AG04449 (cell line): Measurements from ENCODE around the gene RAB24.
"Not testable (repeated sequence)": the region's sequence is repeated elsewhere in the genome, so short reads cannot be mapped to it uniquely, and the experiment has no call there.

Experiments
- CTCF ChIA-PET: fragments of 350-600 bp; formaldehyde crosslinking; extraction: SDS; loops from one replicate; lab custom pipeline; 2021; ENCODE audit warnings: antibody characterized with exemption; lab: Yijun Ruan, JAX
- POLR2A ChIA-PET: fragments of 400-600, 350-600 bp; formaldehyde crosslinking; extraction: SDS; loops from one replicate; lab custom pipeline; 2020; ENCODE audit warnings: antibody characterized with exemption, inconsistent platforms; lab: Yijun Ruan, JAX
- DNase-seq: peaks from one replicate; pipeline ENCODE4 v3.0.0-alpha.2; 2010; ENCODE audit warnings: low read depth, low spot score
- H3K4me3 ChIP-seq: 2 replicates; pipeline ENCODE4 v1.5.1; 2011; ENCODE audit warnings: low read depth, mild to moderate bottlenecking, control low read depth, low read length
- TF ChIP-seq, protein P1 (sequence below): IDR thresholded peaks from one replicate; pipeline ENCODE4 v1.5.1; 2011; ENCODE audit warnings: mild to moderate bottlenecking, moderate library complexity, low read length, control low read depth, inconsistent platforms; ENCODE audit not compliant: insufficient read depth; ENCODE audit errors: missing control alignments

RAB24 gene

DNA sequence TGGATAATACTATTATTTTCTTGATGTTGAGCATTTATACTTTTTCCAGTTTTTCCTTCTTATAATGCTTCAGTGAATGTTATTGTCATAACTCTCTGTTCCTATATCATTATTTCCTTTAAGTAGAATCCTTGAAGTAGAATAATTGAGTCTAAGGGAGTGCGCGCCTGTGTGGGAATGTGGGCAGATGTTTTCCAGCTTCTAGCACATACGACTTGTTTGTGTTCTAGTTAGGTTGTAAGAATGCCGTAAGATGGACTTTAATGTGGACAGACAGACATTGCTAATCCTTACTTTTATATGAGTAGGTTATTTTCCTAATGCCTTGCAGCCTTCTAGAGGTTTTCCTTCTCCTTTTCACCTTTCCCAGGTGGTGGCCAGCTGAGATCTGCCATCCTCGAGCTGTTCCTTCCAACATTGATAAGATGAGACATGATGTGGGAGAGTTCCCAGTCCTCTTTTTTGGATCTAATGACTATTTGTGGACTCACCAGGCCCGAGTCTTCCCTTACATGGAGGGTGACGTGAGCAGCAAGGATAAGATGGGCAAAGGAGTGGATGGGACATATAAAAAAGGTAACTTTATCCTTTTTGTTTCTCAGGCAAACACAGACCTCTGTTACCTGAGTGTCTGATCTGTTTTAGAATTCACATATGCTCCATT is 34.2 kb downstream of the RAB24 start:
- no peak overlapping the region for H3K4me3 ChIP-seq
- POLR2A ChIA-PET, result no interaction called here
- no peak for DNase-seq
- CTCF ChIA-PET, result interaction anchor here (1.0 to 3.2 kb wide), 4 partner anchors 14 to 157 kb away, joined by 3 to 31 read pairs (median 5); no protein-coding TSS in a partner anchor
- TF ChIP-seq, protein P1, sequence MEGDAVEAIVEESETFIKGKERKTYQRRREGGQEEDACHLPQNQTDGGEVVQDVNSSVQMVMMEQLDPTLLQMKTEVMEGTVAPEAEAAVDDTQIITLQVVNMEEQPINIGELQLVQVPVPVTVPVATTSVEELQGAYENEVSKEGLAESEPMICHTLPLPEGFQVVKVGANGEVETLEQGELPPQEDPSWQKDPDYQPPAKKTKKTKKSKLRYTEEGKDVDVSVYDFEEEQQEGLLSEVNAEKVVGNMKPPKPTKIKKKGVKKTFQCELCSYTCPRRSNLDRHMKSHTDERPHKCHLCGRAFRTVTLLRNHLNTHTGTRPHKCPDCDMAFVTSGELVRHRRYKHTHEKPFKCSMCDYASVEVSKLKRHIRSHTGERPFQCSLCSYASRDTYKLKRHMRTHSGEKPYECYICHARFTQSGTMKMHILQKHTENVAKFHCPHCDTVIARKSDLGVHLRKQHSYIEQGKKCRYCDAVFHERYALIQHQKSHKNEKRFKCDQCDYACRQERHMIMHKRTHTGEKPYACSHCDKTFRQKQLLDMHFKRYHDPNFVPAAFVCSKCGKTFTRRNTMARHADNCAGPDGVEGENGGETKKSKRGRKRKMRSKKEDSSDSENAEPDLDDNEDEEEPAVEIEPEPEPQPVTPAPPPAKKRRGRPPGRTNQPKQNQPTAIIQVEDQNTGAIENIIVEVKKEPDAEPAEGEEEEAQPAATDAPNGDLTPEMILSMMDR, result no peak

DNA sequence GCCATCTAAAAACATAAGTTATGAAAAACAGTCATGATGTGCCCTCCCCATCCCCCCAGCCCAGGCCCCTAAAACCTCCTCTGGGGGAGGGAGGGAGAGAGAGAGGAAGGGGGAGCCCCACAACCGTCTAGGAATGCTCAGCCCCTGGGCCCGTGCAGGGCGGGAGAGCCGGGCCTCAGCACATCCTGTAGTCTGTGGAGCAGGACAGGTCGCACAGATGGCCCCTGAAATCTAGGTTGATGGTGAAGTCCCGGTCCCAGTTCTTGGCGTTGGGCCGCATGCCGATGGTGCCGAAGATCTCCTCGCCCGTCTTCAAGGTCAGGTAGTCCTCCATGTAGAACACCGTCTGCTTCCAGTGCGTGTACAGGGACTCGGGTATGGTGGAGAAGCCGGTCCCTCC is 38.1 kb downstream of the RAB24 start:
- no peak overlapping the region for H3K4me3 ChIP-seq
- TF ChIP-seq, protein P1, result no peak
- ChIA-PET POLR2A (no interaction called here), CTCF (interaction anchor here (1.2 to 3.4 kb wide), 2 partner anchors 43 to 151 kb away, joined by 3 to 19 read pairs; no protein-coding TSS in a partner anchor)
- DNase-seq, result no peak

DNA sequence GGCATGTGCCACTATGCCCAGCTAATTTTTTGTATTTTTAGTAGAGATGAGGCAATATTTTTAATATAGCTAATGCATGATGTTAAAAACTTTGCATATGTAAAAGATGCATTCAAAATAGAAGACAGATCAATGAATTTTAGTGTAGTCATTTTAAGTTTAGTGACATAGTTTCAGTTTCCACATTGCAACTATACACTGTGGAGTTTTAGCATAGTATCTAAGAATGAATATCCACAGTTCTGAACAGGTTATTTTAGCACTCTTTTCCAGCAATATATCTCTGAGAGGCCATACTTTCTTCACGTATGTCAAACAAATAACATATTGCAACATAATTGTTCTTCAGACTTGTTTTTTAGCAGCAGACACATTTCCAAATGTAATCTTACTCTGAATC is 39.3 kb downstream of the RAB24 start:
- ChIA-PET CTCF (interaction anchor here (0.7 to 3.4 kb wide), 8 partner anchors 9 to 152 kb away, joined by 3 to 19 read pairs (median 3); no protein-coding TSS in a partner anchor), POLR2A (interaction anchor here (0.6 kb wide), 1 partner anchor 35 kb away, joined by 3 read pairs; no protein-coding TSS in a partner anchor)
- no peak for DNase-seq
- no peak overlapping the region for H3K4me3 ChIP-seq
- TF ChIP-seq, protein P1, result no peak

DNA sequence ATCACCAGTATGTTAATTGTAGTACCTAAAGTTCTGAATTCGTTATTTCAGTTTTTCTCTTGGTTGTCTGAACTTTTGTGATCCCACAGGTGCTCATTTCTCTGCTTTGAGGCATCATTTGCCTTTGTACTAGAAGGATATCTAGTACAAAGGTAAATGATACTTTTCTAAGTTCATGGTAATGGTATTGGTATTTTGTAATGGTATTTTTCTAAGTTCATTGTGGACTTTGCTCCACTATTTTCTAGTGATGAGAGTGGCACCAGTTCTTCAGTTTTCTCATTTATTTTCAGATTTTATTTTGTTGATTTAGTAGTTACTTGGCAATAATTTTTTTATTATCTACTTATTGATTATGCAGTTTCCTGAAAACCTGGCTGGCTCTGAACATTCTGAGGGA is 42.0 kb downstream of the RAB24 start:
- ChIA-PET POLR2A (no interaction called here), CTCF (no interaction called here)
- H3K4me3 ChIP-seq, result no peak overlapping the region
- TF ChIP-seq, protein P1, result no peak
- DNase-seq, result no peak

DNA sequence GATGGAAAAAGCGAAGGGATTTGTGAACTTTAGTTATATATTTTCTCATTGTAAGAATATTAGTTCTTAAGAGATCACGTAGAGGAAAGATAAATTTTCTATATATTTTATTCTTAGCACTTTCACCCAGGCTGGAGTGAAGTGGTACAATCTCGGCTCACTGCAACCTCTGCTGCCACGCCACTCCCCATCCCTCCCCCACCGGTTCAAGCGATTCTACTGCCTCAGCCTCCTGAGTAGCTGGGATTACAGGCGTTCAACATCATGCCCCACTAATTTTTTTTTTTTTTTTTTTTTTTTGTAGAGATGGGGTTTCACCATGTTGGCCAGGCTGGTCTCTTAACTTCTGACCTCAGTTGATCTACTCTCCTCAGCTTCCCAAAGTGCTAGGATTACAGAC is 42.6 kb downstream of the RAB24 start:
- no peak overlapping the region for H3K4me3 ChIP-seq
- CTCF ChIA-PET, result no interaction called here
- POLR2A ChIA-PET, result no interaction called here
- TF ChIP-seq, protein P1, result no peak
- no peak for DNase-seq

DNA sequence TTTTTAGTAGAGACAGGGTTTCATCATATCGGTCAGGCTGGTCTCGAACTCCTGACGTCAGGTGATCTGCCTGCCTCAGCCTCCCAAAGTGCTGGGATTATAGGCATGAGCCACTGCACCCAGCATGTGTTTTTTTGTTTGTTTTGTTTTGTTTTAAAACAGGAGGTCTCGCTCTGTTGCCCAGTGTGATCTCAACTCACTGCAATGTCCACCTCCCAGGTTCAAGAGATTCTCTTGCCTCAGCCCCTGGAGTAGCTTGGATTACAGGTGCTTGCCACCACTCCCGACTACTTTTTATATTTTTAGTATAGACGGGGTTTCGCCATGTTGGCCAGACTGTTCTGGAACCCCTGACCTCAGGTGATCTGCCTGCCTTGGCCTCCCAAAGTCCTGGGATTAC is 44.8 kb downstream of the RAB24 start:
- H3K4me3 ChIP-seq, POLR2A ChIA-PET, DNase-seq: not testable (repeated sequence)
- CTCF ChIA-PET, result interaction anchor here (1.2 to 1.7 kb wide), 2 partner anchors 10 to 187 kb away, joined by 3 to 4 read pairs; no protein-coding TSS in a partner anchor
